HCT116 (cell line): ENCODE data around the gene ABCB6.

ENCODE experiments used
- CEBPB ChIP-seq: IDR thresholded peaks from 2 replicates; pipeline ENCODE4 v1.6.1; 2012; ENCODE audit warnings: low read depth
- CTCF ChIP-seq, 3 experiments: fragments of 200-600 bp in 1 of 3; sonication (generic) in 1 of 3; IDR thresholded peaks in 2 of 3; conservative IDR thresholded peaks in 1 of 3; 2 replicates each; pipeline ENCODE4 v1.5.1; 2012 to 2017; ENCODE audit warnings: low read depth in 2 of 3, low read length in 2 of 3, antibody characterized with exemption in 1 of 3, borderline replicate concordance in 1 of 3, control low read depth in 1 of 3, mild to moderate bottlenecking in 1 of 3, mixed read lengths in 1 of 3, mixed run types in 1 of 3, moderate library complexity in 1 of 3; ENCODE audit not compliant: insufficient read depth in 1 of 3
- EGR1 ChIP-seq: IDR thresholded peaks from 2 replicates; pipeline ENCODE4 v1.6.1; 2012; ENCODE audit warnings: low read depth
- EZH2 ChIP-seq: fragments of 200-600 bp; sonication (generic); IDR thresholded peaks from 2 replicates; pipeline ENCODE4 v1.6.1; 2017; ENCODE audit warnings: antibody characterized with exemption, mixed run types
- EZH2phosphoT487 ChIP-seq: fragments of 200-600 bp; IDR thresholded peaks from 2 replicates; pipeline ENCODE4 v1.6.1; 2018; ENCODE audit warnings: antibody characterized with exemption, borderline replicate concordance
- JUND ChIP-seq: IDR thresholded peaks from 2 replicates; pipeline ENCODE4 v1.6.1; 2012
- POLR2A ChIP-seq: IDR thresholded peaks from 2 replicates; pipeline ENCODE4 v1.7.0; 2011; ENCODE audit warnings: borderline replicate concordance; ENCODE audit not compliant: insufficient read depth, insufficient read length; ENCODE audit errors: extremely low read depth
- POLR2AphosphoS5 ChIP-seq: IDR thresholded peaks from 2 replicates; pipeline ENCODE4 v1.6.1; 2011; ENCODE audit warnings: mild to moderate bottlenecking, low read depth, low read length, moderate library complexity
- RAD21 ChIP-seq: IDR thresholded peaks from 2 replicates; pipeline ENCODE4 v1.6.1; 2012; ENCODE audit warnings: low read depth, mild to moderate bottlenecking
- YY1 ChIP-seq: IDR thresholded peaks from 2 replicates; pipeline ENCODE4 v1.6.1; 2011; ENCODE audit warnings: low read length, low read depth, moderate library complexity, mild to moderate bottlenecking; ENCODE audit not compliant: insufficient replicate concordance; ENCODE audit errors: extremely low read depth
- ZFX ChIP-seq: fragments of 450-650 bp; IDR thresholded peaks from 2 replicates; pipeline ENCODE4 v1.6.1; 2017
- ZNF274 ChIP-seq: fragments of 200-500 bp; sonication (Bioruptor generic); IDR thresholded peaks from 2 replicates; pipeline ENCODE4 v1.6.1; 2014; ENCODE audit warnings: mild to moderate bottlenecking, low read depth, low read length, inconsistent platforms

GRCh38 chr2:219245899-219246230 lies 27.1 kb upstream of the ABCB6 start:
- no peak for TF ChIP-seq YY1
- TF ChIP-seq CTCF (IDR thresholded peaks at IDR 0.05 in 2 of 3, conservative IDR thresholded peaks at IDR 0.05 in 1 of 3; ENCODE audit: borderline replicate concordance in 1 of 3, insufficient read depth in 1 of 3, low read depth in 2 of 3, low read length in 2 of 3), result no peak
- no peak for TF ChIP-seq EZH2phosphoT487
- TF ChIP-seq EGR1, result no peak
- TF ChIP-seq EZH2, result no peak
- TF ChIP-seq POLR2A, result no peak
- TF ChIP-seq RAD21, result no peak
- TF ChIP-seq POLR2AphosphoS5, result no peak
- no peak for TF ChIP-seq ZNF274
- no peak for TF ChIP-seq CEBPB
- TF ChIP-seq JUND, result no peak
- TF ChIP-seq ZFX, result no peak
